Cardiac muscle cell (in vitro differentiated cells and primary cell): ENCODE results near the gene FAM168A. TPM values are rescaled to one million over a fixed set of nuclear protein-coding genes. Genes with fewer than 3 reads are reported as not detected.

Experiments
- DNase-seq, 2 donors: peaks; one replicate each; pipeline versions ENCODE4 v3.0.0 to v3.0.0-alpha.2; 2010 to 2017; ENCODE audit warnings: low read depth in 1 of 2, low spot score in 1 of 2
- H3K27ac ChIP-seq: fragments of 200-600 bp; sonication (generic); 2 replicates; pipeline ENCODE4 v1.5.1; 2016
- H3K27me3 ChIP-seq: fragments of 200-600 bp; sonication (generic); 2 replicates; pipeline ENCODE4 v1.6.0; 2016; ENCODE audit warnings: control low read depth
- H3K36me3 ChIP-seq: fragments of 200-600 bp; sonication (generic); 2 replicates; pipeline ENCODE4 v1.5.1; 2016; ENCODE audit warnings: control low read depth
- H3K4me1 ChIP-seq: fragments of 200-600 bp; sonication (generic); 2 replicates; pipeline ENCODE4 v1.8.1; 2017; ENCODE audit warnings: low read depth, mild to moderate bottlenecking, mixed run types
- H3K4me3 ChIP-seq: fragments of 200-600 bp; sonication (generic); 2 replicates; pipeline ENCODE4 v1.5.1; 2016; ENCODE audit warnings: mild to moderate bottlenecking
- H3K9me3 ChIP-seq: fragments of 200-600 bp; sonication (generic); 2 replicates; pipeline ENCODE4 v1.5.1; 2017; ENCODE audit warnings: low read depth, mild to moderate bottlenecking, control low read depth
- polyA plus RNA-seq: library from polyadenylated mRNA; unstranded; fragments of >200 nt; fragmentation: Nextera tagmentation; extraction: Ambion mirVana; gene quantifications from 2 replicates; pipeline ENCODE4 v1.2.1, GENCODE V29; 2016
- total RNA-seq: library from RNA; depleted of rRNA; stranded (reverse); fragments of >200 nt; gene quantifications from 2 replicates; pipeline ENCODE4 v1.2.3, GENCODE V29; 2016
- TF ChIP-seq, protein P1 (sequence below): IDR thresholded peaks from 2 replicates; pipeline ENCODE4 v1.5.1; 2012; ENCODE audit warnings: low read depth, mild to moderate bottlenecking, low read length

FAM168A gene
- total and polyA plus RNA-seq, 2 experiments from 2014 or later = 9.7 to 32.4 TPM

DNA sequence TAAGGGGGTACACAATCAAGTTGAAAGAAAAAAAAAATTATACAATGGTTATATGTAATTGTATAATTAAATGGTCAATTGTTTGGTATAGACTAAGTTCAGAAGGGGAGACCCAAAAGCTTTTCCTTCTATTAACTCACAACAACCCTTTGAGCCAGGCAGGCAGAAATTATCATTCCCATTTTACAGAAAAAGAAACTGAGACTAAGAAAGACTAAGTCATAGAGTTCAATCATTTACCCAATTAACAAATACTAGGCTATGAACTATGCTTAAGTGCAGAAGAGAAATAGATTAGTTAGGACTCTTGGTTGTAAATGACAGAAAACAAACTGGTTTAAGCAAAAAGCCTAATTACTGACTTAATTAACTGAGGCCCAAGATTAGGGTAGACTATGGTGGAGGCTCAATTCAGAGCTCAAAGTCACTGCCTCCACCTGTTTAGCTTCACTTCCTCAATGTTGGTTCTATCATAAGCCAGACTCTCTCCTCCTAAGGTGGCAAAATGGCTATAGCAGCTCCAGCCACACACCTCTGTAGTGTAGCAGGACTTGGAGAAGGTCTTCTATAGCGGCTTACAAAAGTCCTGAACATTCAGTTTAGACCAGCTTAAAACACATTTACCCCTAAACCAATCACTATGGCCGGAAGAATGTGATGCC lies 34.2 kb downstream of the FAM168A start:
- DNase-seq = no peak
- Histone ChIP-seq H3K36me3 (no peaks in the 10 kb centered on the region), H3K27ac (no peak overlapping the region), H3K27me3 (no peaks in the 10 kb centered on the region), H3K4me1 (peaks cover 6% of the 10 kb centered on the region), H3K9me3 (no peaks in the 10 kb centered on the region), H3K4me3 (no peak overlapping the region)
- TF ChIP-seq, protein P1, sequence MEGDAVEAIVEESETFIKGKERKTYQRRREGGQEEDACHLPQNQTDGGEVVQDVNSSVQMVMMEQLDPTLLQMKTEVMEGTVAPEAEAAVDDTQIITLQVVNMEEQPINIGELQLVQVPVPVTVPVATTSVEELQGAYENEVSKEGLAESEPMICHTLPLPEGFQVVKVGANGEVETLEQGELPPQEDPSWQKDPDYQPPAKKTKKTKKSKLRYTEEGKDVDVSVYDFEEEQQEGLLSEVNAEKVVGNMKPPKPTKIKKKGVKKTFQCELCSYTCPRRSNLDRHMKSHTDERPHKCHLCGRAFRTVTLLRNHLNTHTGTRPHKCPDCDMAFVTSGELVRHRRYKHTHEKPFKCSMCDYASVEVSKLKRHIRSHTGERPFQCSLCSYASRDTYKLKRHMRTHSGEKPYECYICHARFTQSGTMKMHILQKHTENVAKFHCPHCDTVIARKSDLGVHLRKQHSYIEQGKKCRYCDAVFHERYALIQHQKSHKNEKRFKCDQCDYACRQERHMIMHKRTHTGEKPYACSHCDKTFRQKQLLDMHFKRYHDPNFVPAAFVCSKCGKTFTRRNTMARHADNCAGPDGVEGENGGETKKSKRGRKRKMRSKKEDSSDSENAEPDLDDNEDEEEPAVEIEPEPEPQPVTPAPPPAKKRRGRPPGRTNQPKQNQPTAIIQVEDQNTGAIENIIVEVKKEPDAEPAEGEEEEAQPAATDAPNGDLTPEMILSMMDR = no peak

GRCh38 chr11:73559743-73560142 lies 38.2 kb downstream of the FAM168A start:
- no peak overlapping the region for H3K27ac ChIP-seq
- TF ChIP-seq, protein P1 = no peak
- no peaks in the 10 kb centered on the region for H3K27me3 ChIP-seq
- H3K4me3 ChIP-seq = no peak overlapping the region
- no peaks in the 10 kb centered on the region for H3K9me3 ChIP-seq
- no peak for DNase-seq
- no peaks in the 10 kb centered on the region for H3K36me3 ChIP-seq
- peaks cover 15% of the 10 kb centered on the region for H3K4me1 ChIP-seq

DNA sequence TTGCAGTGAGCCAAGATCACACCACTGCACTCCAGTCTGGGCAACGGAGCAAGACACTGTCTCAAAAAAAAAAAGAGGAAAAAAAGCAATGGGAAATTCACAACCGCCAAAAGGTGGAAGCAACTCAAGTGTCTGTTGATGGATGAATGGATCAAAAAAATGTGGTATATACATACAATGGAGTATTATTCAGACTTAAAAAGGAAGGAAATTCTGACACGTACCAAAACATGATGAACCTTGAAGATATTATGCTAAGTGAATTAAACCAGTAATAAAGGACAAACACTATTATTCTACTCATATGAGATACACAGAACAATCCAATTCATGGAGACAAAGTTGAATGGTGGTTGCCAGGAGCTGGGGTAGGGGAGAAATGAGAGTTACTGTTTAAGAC lies 40.9 kb downstream of the FAM168A start:
- no peaks in the 10 kb centered on the region for H3K27me3 ChIP-seq
- DNase-seq = no peak
- no peak overlapping the region for H3K27ac ChIP-seq
- no peaks in the 10 kb centered on the region for H3K36me3 ChIP-seq
- H3K9me3 ChIP-seq = no peaks in the 10 kb centered on the region
- H3K4me1 ChIP-seq = peaks cover 20% of the 10 kb centered on the region
- H3K4me3 ChIP-seq = no peak overlapping the region
- TF ChIP-seq, protein P1 = no peak

GRCh38 chr11:73555615-73556014 lies 42.3 kb downstream of the FAM168A start:
- DNase-seq = peak in 1 of 2 donors; percentile 16
- H3K4me1 ChIP-seq = peaks cover 29% of the 10 kb centered on the region
- peak overlapping the region; percentile 48 for H3K27ac ChIP-seq
- H3K27me3 ChIP-seq = no peaks in the 10 kb centered on the region
- TF ChIP-seq, protein P1 = no peak
- H3K4me3 ChIP-seq = no peak overlapping the region
- no peaks in the 10 kb centered on the region for H3K9me3 ChIP-seq
- H3K36me3 ChIP-seq = no peaks in the 10 kb centered on the region

GRCh38 chr11:73554671-73555320 lies 43.1 kb downstream of the FAM168A start:
- H3K27ac ChIP-seq = no peak overlapping the region
- no peaks in the 10 kb centered on the region for H3K9me3 ChIP-seq
- H3K36me3 ChIP-seq = no peaks in the 10 kb centered on the region
- H3K4me1 ChIP-seq = peaks cover 29% of the 10 kb centered on the region
- no peak for DNase-seq
- H3K27me3 ChIP-seq = no peaks in the 10 kb centered on the region
- H3K4me3 ChIP-seq = no peak overlapping the region
- TF ChIP-seq, protein P1 = no peak
